ENCODE data around the gene SLC35F1.
"Not testable (repeated sequence)": the region's sequence is repeated elsewhere in the genome, so short reads cannot be mapped to it uniquely, and the experiment has no call there.

SLC35F1 gene

GRCh38 chr6:117906958-117907600, at the start of gene SLC35F1:
TSS of gene SLC35F1 (plus strand) at chr6:117907264.
- Histone ChIP-seq H2AFZ (peak within 1 kb of the TSS; percentile 99), H3K79me2 (no peaks in the 10 kb centered on the region), H3K27me3 (ENCODE audit: control insufficient read depth, insufficient read depth, low read length) (no peaks in the 10 kb centered on the region), H3K36me3 (ENCODE audit: control insufficient read depth, insufficient read depth, low read length) (no peaks in the 10 kb centered on the region), H3K9ac (peak within 1 kb of the TSS; percentile 51), H3K4me1 (peaks cover 6% of the 10 kb centered on the region), H3K9me3 (ENCODE audit: control insufficient read depth, low read length) (no peaks in the 10 kb centered on the region), H3K27ac (peak within 1 kb of the TSS; percentile 94), H3K4me2 (ENCODE audit: low read length) (peak within 1 kb of the TSS; percentile 84), H3K4me3 (ENCODE audit: low read depth, low read length) (peak within 1 kb of the TSS; percentile 56)
- TF ChIP-seq, protein P1, sequence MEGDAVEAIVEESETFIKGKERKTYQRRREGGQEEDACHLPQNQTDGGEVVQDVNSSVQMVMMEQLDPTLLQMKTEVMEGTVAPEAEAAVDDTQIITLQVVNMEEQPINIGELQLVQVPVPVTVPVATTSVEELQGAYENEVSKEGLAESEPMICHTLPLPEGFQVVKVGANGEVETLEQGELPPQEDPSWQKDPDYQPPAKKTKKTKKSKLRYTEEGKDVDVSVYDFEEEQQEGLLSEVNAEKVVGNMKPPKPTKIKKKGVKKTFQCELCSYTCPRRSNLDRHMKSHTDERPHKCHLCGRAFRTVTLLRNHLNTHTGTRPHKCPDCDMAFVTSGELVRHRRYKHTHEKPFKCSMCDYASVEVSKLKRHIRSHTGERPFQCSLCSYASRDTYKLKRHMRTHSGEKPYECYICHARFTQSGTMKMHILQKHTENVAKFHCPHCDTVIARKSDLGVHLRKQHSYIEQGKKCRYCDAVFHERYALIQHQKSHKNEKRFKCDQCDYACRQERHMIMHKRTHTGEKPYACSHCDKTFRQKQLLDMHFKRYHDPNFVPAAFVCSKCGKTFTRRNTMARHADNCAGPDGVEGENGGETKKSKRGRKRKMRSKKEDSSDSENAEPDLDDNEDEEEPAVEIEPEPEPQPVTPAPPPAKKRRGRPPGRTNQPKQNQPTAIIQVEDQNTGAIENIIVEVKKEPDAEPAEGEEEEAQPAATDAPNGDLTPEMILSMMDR (IDR thresholded peaks at IDR 0.05): peak; percentile 60

DNA sequence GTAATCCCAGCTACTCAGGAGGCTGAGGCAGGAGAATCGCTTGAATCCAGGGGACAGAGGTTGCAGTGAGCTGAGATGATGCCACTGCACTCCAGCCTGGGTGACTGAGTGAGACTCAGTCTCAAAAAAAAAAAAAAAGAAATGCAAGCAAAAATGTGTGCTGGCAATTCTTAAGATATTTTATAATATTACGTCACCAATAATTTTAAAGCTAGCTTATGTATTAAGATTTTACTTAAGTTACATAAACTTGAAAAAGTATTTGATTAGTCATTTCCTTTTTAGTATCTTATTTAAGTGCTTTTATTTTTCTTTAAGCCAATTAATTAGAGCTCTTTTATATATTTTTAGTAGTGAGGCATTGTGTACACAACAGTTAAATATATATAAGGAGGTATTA, 48.5 kb upstream of the SLC35F1 start:
- not testable (repeated sequence) for H3K4me2 ChIP-seq (ENCODE audit: low read length); H3K27ac ChIP-seq; H3K36me3 ChIP-seq (ENCODE audit: control insufficient read depth, insufficient read depth, low read length); H3K4me3 ChIP-seq (ENCODE audit: low read depth, low read length); H3K9ac ChIP-seq; H3K9me3 ChIP-seq (ENCODE audit: control insufficient read depth, low read length); H2AFZ ChIP-seq; H3K27me3 ChIP-seq (ENCODE audit: control insufficient read depth, insufficient read depth, low read length); H3K79me2 ChIP-seq; H3K4me1 ChIP-seq

- Histone ChIP-seq H3K27me3 (ENCODE audit: control insufficient read depth, insufficient read depth, low read length) (no peaks in the 10 kb centered on the region), H3K9ac (no peak overlapping the region), H3K9me3 (ENCODE audit: control insufficient read depth, low read length) (no peaks in the 10 kb centered on the region), H3K27ac (no peak overlapping the region), H3K4me3 (ENCODE audit: low read depth, low read length) (no peak overlapping the region), H2AFZ (no peak overlapping the region), H3K4me1 (no peaks in the 10 kb centered on the region), H3K79me2 (no peaks in the 10 kb centered on the region), H3K4me2 (ENCODE audit: low read length) (no peak overlapping the region), H3K36me3 (ENCODE audit: control insufficient read depth, insufficient read depth, low read length) (no peaks in the 10 kb centered on the region)
- TF ChIP-seq, protein P1 (IDR thresholded peaks at IDR 0.05): no peak
Observed at GRCh38 chr6:117861545-117861944, 45.5 kb upstream of the SLC35F1 start.

DNA sequence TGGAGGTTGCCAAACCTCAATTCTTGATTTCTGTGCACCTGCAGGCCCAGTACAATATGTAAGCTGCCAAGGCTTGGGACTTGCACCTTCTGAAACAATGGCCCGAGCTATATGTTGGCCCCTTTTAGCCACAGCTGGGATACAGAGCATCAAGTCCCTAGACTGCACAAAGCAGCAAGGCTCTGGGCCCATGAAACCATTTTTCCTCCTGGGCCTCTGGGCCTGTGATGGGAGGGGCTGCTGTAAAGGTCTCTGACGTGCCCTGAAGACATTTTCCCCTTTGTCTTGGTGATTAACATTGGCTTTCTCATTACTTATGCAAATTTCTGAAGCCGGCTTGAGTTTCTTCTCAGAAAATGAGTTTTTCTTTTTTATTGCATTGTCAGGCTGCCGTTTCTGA, 40.5 kb upstream of the SLC35F1 start:
- no peak overlapping the region for H3K4me2 ChIP-seq (ENCODE audit: low read length)
- H3K27ac ChIP-seq: no peak overlapping the region
- H3K9me3 ChIP-seq (ENCODE audit: control insufficient read depth, low read length): no peaks in the 10 kb centered on the region
- no peak overlapping the region for H3K9ac ChIP-seq
- no peak overlapping the region for H2AFZ ChIP-seq
- H3K79me2 ChIP-seq: no peaks in the 10 kb centered on the region
- H3K36me3 ChIP-seq (ENCODE audit: control insufficient read depth, insufficient read depth, low read length): no peaks in the 10 kb centered on the region
- H3K4me1 ChIP-seq: no peaks in the 10 kb centered on the region
- no peaks in the 10 kb centered on the region for H3K27me3 ChIP-seq (ENCODE audit: control insufficient read depth, insufficient read depth, low read length)
- TF ChIP-seq, protein P1 (IDR thresholded peaks at IDR 0.05): no peak
- no peak overlapping the region for H3K4me3 ChIP-seq (ENCODE audit: low read depth, low read length)

DNA sequence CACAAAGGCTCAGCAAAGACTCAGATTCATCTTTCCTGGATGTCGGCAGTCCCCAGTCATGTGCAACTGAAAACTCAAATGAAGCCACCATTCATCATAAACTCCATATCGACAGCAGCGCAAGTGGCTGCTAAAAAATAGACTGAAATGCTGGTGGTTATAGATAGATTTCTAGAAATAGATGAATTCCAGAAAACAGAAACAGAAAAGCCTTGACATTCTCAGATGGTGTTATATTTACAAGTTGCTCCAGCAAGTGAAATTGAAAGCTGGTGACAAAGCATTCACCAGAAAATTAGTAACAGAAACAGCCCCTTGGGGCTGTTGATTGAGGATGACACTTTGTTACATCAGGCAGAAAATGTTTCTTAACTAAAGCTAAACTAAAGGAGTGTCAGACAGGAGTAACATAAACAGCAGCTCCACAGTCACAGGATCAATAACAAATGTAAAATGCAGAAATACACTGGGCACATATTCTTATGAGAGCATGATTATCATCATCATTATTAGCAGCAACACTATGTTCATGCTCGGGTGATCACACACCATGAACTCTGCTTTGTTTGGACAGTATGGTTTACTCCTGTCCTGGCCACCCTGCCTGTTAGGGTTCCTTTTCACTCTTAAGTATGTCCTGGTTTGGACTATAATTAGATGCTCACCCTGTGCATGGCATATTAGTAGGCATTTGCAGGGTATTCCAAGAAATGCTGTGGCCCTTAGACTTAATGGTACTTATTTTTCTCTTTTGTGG, 36.4 kb upstream of the SLC35F1 start:
- Histone ChIP-seq H3K79me2 (no peaks in the 10 kb centered on the region), H3K4me1 (no peaks in the 10 kb centered on the region), H3K27ac (no peak overlapping the region), H2AFZ (no peak overlapping the region), H3K4me2 (ENCODE audit: low read length) (no peak overlapping the region), H3K36me3 (ENCODE audit: control insufficient read depth, insufficient read depth, low read length) (no peaks in the 10 kb centered on the region), H3K4me3 (ENCODE audit: low read depth, low read length) (no peak overlapping the region), H3K9me3 (ENCODE audit: control insufficient read depth, low read length) (no peaks in the 10 kb centered on the region), H3K9ac (no peak overlapping the region), H3K27me3 (ENCODE audit: control insufficient read depth, insufficient read depth, low read length) (no peaks in the 10 kb centered on the region)
- TF ChIP-seq, protein P1 (IDR thresholded peaks at IDR 0.05): no peak
